Natural killer cell (primary cell): ENCODE data around the gene CES4A. TPM values are rescaled to one million over a fixed set of nuclear protein-coding genes. Genes with fewer than 3 reads are reported as not detected.

ENCODE experiments used
- ATAC-seq, 3 donors: fragments of 150-1000 bp in 2 of 3; fragments of 200-7000 bp in 1 of 3; cut with Tn5 transposase; 1 replicate in 1 of 3; 2 replicates in 2 of 3; pipeline ENCODE4 v1.10.0; 2021; ENCODE audit warnings: mild to moderate bottlenecking in 2 of 3, moderate library complexity in 2 of 3
- DNase-seq, 2 donors: peaks; one replicate each; pipeline versions ENCODE4 v3.0.0 to v3.0.0-alpha.2; 2013 to 2021; ENCODE audit warnings: mixed read lengths in 1 of 2
- H3K27ac ChIP-seq: one replicate; pipeline ENCODE4 v1.5.1; 2013; ENCODE audit warnings: mild to moderate bottlenecking, low read length
- H3K27me3 ChIP-seq: one replicate; pipeline ENCODE4 v1.6.1; 2013; ENCODE audit warnings: low read length; ENCODE audit not compliant: control insufficient read depth, insufficient read depth
- H3K36me3 ChIP-seq: one replicate; pipeline ENCODE4 v1.6.1; 2013; ENCODE audit warnings: low read length; ENCODE audit not compliant: control insufficient read depth, insufficient read depth
- H3K4me1 ChIP-seq: one replicate; pipeline ENCODE4 v1.6.1; 2013; ENCODE audit warnings: low read length; ENCODE audit not compliant: control insufficient read depth, insufficient read depth
- H3K4me3 ChIP-seq: one replicate; pipeline ENCODE4 v1.5.1; 2013; ENCODE audit warnings: low read length
- H3K9me3 ChIP-seq: one replicate; pipeline ENCODE4 v1.6.1; 2013; ENCODE audit warnings: low read length; ENCODE audit not compliant: control insufficient read depth, insufficient read depth
- H3K27ac Mint-ChIP-seq, 2 donors: one replicate each; pipeline ENCODE4 v1.8.0; 2022; ENCODE audit warnings: mild to moderate bottlenecking in 2 of 2, mixed read lengths in 2 of 2, moderate library complexity in 1 of 2
- H3K27me3 Mint-ChIP-seq, 2 donors: one replicate each; pipeline ENCODE4 v1.8.0; 2022; ENCODE audit warnings: low read depth in 2 of 2, mixed read lengths in 2 of 2
- H3K36me3 Mint-ChIP-seq: one replicate; pipeline ENCODE4 v1.8.0; 2022; ENCODE audit warnings: mixed read lengths
- H3K4me1 Mint-ChIP-seq, 2 donors: one replicate each; pipeline ENCODE4 v1.8.0; 2022; ENCODE audit warnings: mixed read lengths in 2 of 2
- H3K4me3 Mint-ChIP-seq: one replicate; pipeline ENCODE4 v1.8.0; 2022; ENCODE audit warnings: mild to moderate bottlenecking, moderate library complexity, mixed read lengths
- H3K9me3 Mint-ChIP-seq, 2 donors: one replicate each; pipeline ENCODE4 v1.8.0; 2022; ENCODE audit warnings: mixed read lengths in 2 of 2
- CTCF ChIP-seq: fragments of 200-600 bp; IDR thresholded peaks from one replicate; pipeline ENCODE4 v1.8.0; 2022; ENCODE audit warnings: antibody characterized with exemption
- WGBS: methylation state at CpG from one replicate; pipeline ENCODE4 v1.1.7; 2013; ENCODE audit warnings: missing lambda C conversion rate; ENCODE audit not compliant: insufficient coverage; 5-methylcytosine and 5-hydroxymethylcytosine counted together
- intact Hi-C: fragments of 100-400 bp; cut with micrococcal nuclease; formaldehyde crosslinking; loops from one replicate; pipeline ENCODE4 v1.14.2; 2022
- total RNA-seq, 4 donors: library from RNA; stranded (reverse); fragments of 120-200 nt in 1 of 4; gene quantifications; one replicate each; pipeline versions ENCODE4 v1.2.3 to v1.2.4, GENCODE V29; 2013 to 2022

CES4A gene
- total RNA-seq, 3 donors from 2014 or later (not counting 1 experiment from before 2014, with no cell fraction given): 7.5 to 9.0 (median 8.8) TPM

GRCh38 chr16:67013823-67014633 is 25.6 kb downstream of the CES4A start:
- peaks cover 0 to 3% of the 10 kb centered on the region in 2 donors for H3K4me1 Mint-ChIP-seq
- no peak overlapping the region for H3K27ac ChIP-seq
- no peaks in the 10 kb centered on the region for H3K36me3 Mint-ChIP-seq

GRCh38 chr16:67014634-67015312 is 26.4 kb downstream of the CES4A start:
- DNase-seq: no peak
- no peaks in the 10 kb centered on the region for H3K36me3 ChIP-seq
- 69% methylated on average over 4 of the region's 6 CpGs for WGBS
- H3K4me3 ChIP-seq: no peak overlapping the region
- H3K27me3 ChIP-seq: peaks cover 13% of the 10 kb centered on the region
- ATAC-seq: no peak
- H3K4me3 Mint-ChIP-seq: peak overlapping the region; percentile 82
- no peak for TF ChIP-seq CTCF
- H3K27ac Mint-ChIP-seq: no peak overlapping the region
- no peaks in the 10 kb centered on the region for H3K9me3 ChIP-seq
- peaks cover 13% of the 10 kb centered on the region for H3K4me1 ChIP-seq
- H3K36me3 Mint-ChIP-seq: no peaks in the 10 kb centered on the region
- H3K27ac ChIP-seq: no peak overlapping the region
- H3K9me3 Mint-ChIP-seq: no peaks in the 10 kb centered on the region
- intact Hi-C loops: loop anchor here (10.0 kb wide), 1 partner anchor 90 kb away; the partner anchor contains the start of gene PHAF1
- H3K4me1 Mint-ChIP-seq: peaks cover 0 to 3% of the 10 kb centered on the region in 2 donors
- peaks cover 0 to 17% of the 10 kb centered on the region in 2 donors for H3K27me3 Mint-ChIP-seq

More at GRCh38 chr16:67013823-67014633, 25.6 kb downstream of the CES4A start:
- peaks cover 13% of the 10 kb centered on the region for H3K4me1 ChIP-seq
- intact Hi-C loops: loop anchor here (10.0 kb wide), 1 partner anchor 91 kb away; the partner anchor contains the start of gene PHAF1
- ATAC-seq (peak; percentile 60 to 73 (median 72)), DNase-seq (peak; percentile 47 to 78)
- Mint-ChIP-seq H3K27ac (no peak overlapping the region), H3K9me3 (no peaks in the 10 kb centered on the region), H3K4me3 (peak overlapping the region; percentile 82), H3K27me3 (peaks cover 0 to 17% of the 10 kb centered on the region in 2 donors)
- no peaks in the 10 kb centered on the region for H3K9me3 ChIP-seq
- H3K4me3 ChIP-seq: peak overlapping the region; percentile 23
- no peaks in the 10 kb centered on the region for H3K36me3 ChIP-seq
- peaks cover 13% of the 10 kb centered on the region for H3K27me3 ChIP-seq
- TF ChIP-seq CTCF: peak; percentile 23
- 1% methylated on average over 70 of the region's 70 CpGs for WGBS

GRCh38 chr16:67015313-67015731 is 26.9 kb downstream of the CES4A start:
- intact Hi-C loops: loop anchor here (10.0 kb wide), 1 partner anchor 89 kb away; the partner anchor contains the start of gene PHAF1
- peaks cover 13% of the 10 kb centered on the region for H3K4me1 ChIP-seq
- H3K27ac Mint-ChIP-seq: no peak overlapping the region
- H3K27me3 Mint-ChIP-seq: peaks cover 0 to 17% of the 10 kb centered on the region in 2 donors
- H3K36me3 ChIP-seq: no peaks in the 10 kb centered on the region
- no peak overlapping the region for H3K27ac ChIP-seq
- no peaks in the 10 kb centered on the region for H3K9me3 Mint-ChIP-seq
- H3K9me3 ChIP-seq: no peaks in the 10 kb centered on the region
- H3K4me3 ChIP-seq: no peak overlapping the region
- TF ChIP-seq CTCF: no peak
- 96% methylated on average over 9 of the region's 9 CpGs for WGBS
- no peaks in the 10 kb centered on the region for H3K36me3 Mint-ChIP-seq
- ATAC-seq (no peak), DNase-seq (no peak)
- H3K27me3 ChIP-seq: peaks cover 13% of the 10 kb centered on the region
- no peak overlapping the region for H3K4me3 Mint-ChIP-seq
- H3K4me1 Mint-ChIP-seq: peaks cover 0 to 3% of the 10 kb centered on the region in 2 donors
